ENCODE results near the gene SERPINI1. TPM values are rescaled to one million over a fixed set of nuclear protein-coding genes. Genes with fewer than 3 reads are reported as not detected.

SERPINI1 gene
- total RNA-seq, 1 experiment from 2014 or later = 6.4 TPM

GRCh38 chr3:167738037-167738436 is 2.5 kb downstream of the SERPINI1 start:
- peaks cover 30% of the 10 kb centered on the region for H3K4me1 Mint-ChIP-seq
- no peaks in the 10 kb centered on the region for H3K9me3 Mint-ChIP-seq
- H3K36me3 Mint-ChIP-seq = no peaks in the 10 kb centered on the region
- ChIA-PET POLR2A (no interaction called here), CTCF (no interaction called here)
- ATAC-seq (no peak), DNase-seq (ENCODE audit: low spot score) (no peak)
- no peaks in the 10 kb centered on the region for H3K27me3 Mint-ChIP-seq (ENCODE audit: low read depth)
- no peak overlapping the region for H3K4me3 Mint-ChIP-seq
- TF ChIP-seq ATF2 (CRISPR knock-in tag; IDR thresholded peaks at IDR 0.05; ENCODE audit: borderline replicate concordance, low read depth) (no peak), ZBTB43 (CRISPR knock-in tag; IDR thresholded peaks at IDR 0.05) (no peak), ZNF281 (CRISPR knock-in tag; IDR thresholded peaks at IDR 0.05) (no peak), TEAD1 (CRISPR knock-in tag; IDR thresholded peaks at IDR 0.05) (no peak), ZNF396 (CRISPR knock-in tag; IDR thresholded peaks at IDR 0.05; ENCODE audit: borderline replicate concordance) (no peak), PRDM15 (CRISPR knock-in tag; IDR thresholded peaks at IDR 0.05) (no peak), ESRRA (CRISPR knock-in tag; IDR thresholded peaks at IDR 0.05; ENCODE audit: borderline replicate concordance) (no peak), ZNF219 (CRISPR knock-in tag; IDR thresholded peaks at IDR 0.05; ENCODE audit: borderline replicate concordance) (no peak), E2F1 (CRISPR knock-in tag; IDR thresholded peaks at IDR 0.05) (no peak), PREB (CRISPR knock-in tag; IDR thresholded peaks at IDR 0.05; ENCODE audit: borderline replicate concordance) (no peak), SMAD4 (CRISPR knock-in tag; IDR thresholded peaks at IDR 0.05) (no peak), MLX (CRISPR knock-in tag; IDR thresholded peaks at IDR 0.05) (no peak), ZBTB21 (CRISPR knock-in tag; IDR thresholded peaks at IDR 0.05; ENCODE audit: borderline replicate concordance) (no peak), USF2 (CRISPR knock-in tag; IDR thresholded peaks at IDR 0.05) (no peak), ZMAT4 (CRISPR knock-in tag; IDR thresholded peaks at IDR 0.05) (no peak), HMGXB4 (CRISPR knock-in tag; IDR thresholded peaks at IDR 0.05) (no peak)
- no peak overlapping the region for H3K27ac Mint-ChIP-seq
